HL-60/S4 treated with retinoic acid at 250 ng/mL for 4 days and 3 days (cell line): ENCODE data around the gene OR2T33.
"Not testable (repeated sequence)": the region's sequence is repeated elsewhere in the genome, so short reads cannot be mapped to it uniquely, and the experiment has no call there.

Source experiments
- in situ Hi-C: fragments of 300-500 bp; cut with MboI; formaldehyde crosslinking; loops from 2 replicates; pipeline ENCODE4 v1.7.0; 2022; ENCODE audit warnings: low sequenced_read_pairs

The OR2T33 gene, protein sequence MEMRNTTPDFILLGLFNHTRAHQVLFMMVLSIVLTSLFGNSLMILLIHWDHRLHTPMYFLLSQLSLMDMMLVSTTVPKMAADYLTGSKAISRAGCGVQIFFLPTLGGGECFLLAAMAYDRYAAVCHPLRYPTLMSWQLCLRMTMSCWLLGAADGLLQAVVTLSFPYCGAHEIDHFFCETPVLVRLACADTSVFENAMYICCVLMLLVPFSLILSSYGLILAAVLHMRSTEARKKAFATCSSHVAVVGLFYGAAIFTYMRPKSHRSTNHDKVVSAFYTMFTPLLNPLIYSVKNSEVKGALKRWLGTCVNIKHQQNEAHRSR

GRCh38 chr1:248277876-248278275, at the start of gene OR2T33:
TSS of gene OR2T33 (minus strand) at chr1:248277976. CDS start at chr1:248273814, 4,162 bp downstream.
- in situ Hi-C loops, result no loop called here

DNA sequence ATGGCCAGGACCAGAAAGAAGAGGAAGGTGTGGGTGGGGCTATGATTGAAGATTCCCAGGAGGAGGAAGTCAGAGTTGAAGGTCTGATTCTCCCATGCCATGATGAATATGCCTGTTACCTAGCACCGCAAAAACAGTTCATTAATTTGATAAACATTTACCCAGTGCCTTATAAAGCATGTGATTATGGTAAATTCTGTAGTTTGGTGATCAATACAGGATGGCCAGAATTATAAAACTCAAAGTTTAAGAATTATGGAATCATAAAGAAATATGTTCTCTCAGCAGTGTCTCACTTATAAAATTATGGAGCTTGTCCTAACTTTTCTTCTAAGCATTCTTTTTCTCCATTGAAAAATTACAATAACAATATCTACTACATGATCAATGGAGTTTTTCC, 46.7 kb upstream of the OR2T33 start, which contains the start of gene OR2M7:
OR2M7 (minus strand) TSS at position 101 of the 400 bp plus-strand sequence; CDS start at position 101, 0 bp downstream.
- in situ Hi-C loops, result no loop called here

DNA sequence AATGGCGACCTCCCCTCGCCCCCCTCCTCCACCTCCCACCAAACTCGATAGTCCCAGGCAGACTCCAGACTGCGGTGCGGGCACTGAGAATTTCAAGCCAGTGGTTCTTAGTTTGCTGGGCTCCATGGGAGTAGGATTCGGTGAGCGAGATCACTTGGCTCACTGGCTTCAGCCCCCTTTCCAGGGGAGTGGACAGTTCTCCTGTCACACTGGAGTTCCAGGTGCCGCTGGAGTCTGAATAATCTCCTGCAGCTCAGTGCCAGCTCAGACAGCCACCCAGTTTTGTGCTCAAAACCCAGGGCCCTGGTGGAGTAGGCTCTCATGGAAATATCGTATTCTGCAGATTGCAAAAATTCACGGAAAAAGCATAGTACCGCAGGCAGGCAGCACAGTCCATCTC, 39.0 kb upstream of the OR2T33 start:
- in situ Hi-C loops, result no loop called here

DNA sequence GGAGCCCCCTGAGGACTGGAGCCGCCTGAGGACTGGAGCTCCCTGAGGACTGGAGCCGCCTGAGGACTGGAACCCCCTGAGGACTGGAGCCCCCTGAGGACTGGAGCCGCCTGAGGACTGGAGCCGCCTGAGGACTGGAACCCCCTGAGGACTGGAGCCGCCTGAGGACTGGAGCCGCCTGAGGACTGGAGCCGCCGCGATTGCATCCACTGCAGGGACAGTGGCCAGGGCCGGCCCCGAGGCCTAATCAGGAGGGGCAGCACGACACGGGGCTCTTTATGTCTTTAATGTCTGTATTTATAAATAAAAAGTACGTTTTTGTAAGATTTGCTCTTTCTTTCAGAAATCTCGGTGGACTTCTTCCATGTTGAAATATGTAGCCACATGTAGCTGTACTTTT, 29.0 kb upstream of the OR2T33 start:
- in situ Hi-C loops, result not testable (repeated sequence)

DNA sequence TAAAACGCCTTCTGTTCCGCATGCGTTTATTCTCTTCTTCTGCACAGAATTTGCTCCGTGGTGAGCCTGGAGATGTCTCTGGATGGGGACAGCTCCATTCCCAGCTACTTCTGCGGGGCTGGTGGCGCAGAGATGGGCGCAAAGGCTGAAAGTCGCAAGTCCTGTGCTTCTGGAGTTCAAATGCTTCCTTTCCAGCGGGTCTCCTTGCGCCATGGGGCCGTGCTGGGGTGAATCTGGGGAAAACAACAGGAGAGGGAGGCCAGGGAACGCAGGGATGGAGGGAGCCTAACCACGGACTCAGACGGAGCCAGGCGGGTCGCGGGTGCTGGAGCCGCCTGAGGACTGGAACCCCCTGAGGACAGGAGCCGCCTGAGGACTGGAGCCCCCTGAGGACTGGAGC, 28.3 kb upstream of the OR2T33 start:
- in situ Hi-C loops, result no loop called here

- in situ Hi-C loops, result not testable (repeated sequence)
These were observed 27.9 kb upstream of the OR2T33 start for GRCh38 chr1:248305672-248306071.

- in situ Hi-C loops, result no loop called here
These were observed 25.5 kb upstream of the OR2T33 start, which contains the start of gene OR2T12 for GRCh38 chr1:248303324-248303723. TSS of gene OR2T12 (minus strand) at chr1:248303424. CDS start at chr1:248295578, 7,846 bp downstream.

- in situ Hi-C loops, result no loop called here
These were observed 10.6 kb upstream of the OR2T33 start for GRCh38 chr1:248288391-248288790.

GRCh38 chr1:248273225-248273624, 4.6 kb downstream of the OR2T33 start:
- in situ Hi-C loops, result not testable (repeated sequence)

DNA sequence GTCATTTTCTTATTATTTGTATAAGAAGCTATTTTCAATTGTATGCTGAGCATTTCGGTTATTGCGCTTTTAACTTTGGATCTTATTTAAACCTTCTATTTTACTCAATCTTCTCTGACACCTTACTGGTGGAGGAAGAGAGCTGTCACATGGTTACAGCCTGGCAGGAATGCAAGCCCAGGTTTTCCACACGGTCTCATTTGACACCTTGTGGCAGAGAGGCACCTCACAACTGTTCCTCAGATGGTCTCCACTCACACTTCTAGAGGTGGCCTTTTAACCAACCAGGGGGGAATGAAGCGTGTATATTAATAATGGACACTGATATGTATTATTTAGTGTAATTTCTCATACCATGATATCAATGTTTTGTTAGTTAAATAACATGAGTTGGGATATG, 9.6 kb downstream of the OR2T33 start:
- in situ Hi-C loops, result no loop called here

DNA sequence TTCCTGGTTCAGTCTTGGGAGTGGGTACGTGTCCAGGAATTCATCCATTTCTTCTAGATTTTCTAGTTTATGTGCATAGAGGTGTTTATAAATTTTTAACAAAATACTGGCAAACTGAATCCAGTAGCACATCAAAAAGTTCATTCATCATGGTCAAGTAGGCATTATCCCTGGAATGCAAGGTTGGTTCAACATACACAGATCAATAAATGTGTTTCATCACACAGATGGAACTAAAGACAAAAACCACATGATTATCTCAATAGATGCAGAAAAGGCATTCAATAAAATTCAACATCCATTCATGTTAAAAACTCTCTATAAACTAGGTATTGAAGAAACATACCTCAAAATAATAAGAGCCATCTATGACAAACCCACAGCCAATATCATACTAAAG, 18.5 kb downstream of the OR2T33 start:
- in situ Hi-C loops, result not testable (repeated sequence)

DNA sequence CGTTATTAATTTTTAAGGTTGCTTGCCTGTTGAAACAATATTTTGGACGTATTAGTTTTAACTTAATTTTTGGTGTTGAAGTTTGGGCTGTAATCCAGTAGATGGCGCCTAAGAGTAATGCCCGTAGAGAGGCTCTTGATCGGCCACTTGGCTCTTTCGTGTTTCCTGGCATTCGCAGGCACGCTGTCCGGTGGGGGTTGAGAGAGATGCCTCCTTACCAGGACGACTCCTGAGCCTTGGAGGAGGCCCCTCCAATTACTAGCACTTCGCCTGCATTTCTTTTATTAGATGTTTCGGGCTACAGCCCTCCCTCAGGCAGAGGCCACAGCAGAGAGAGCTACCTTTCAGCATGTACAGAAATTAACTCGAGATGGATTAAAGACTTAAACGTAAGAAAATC, 34.6 kb downstream of the OR2T33 start:
- in situ Hi-C loops, result no loop called here

DNA sequence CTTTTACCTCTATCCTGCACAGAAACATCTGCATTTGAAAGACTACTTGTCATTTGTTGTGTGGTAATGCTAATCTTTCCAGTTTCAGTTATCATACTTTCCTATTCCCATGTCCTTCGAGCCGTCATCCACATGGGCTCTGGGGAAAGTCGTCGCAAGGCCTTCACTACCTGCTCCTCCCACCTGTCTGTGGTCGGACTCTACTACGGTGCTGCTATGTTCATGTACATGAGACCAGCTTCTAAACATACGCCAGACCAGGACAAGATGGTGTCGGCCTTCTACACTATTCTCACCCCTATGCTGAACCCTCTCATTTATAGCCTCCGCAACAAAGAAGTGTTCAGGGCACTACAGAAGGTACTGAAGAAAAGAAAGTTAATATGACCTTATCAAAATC, 38.3 kb downstream of the OR2T33 start:
- in situ Hi-C loops, result no loop called here

DNA sequence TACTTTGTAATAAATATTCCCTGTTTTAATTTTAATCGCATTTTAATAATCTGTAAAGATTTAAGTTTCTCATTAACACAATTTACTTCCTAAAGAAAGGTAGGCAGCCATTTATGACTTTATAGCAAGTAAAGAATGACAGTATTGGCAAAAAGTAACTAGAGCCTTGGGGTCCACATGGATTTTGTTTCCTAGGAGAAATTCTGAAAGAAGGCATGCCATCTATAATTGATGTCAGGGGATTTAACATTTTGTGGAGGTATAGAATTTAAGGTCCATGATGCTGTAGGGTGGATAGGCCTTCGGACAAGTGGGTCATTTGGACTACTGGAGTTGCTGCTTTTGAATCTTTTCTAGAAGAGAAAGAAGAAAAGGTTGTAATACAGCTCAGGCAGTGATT, 46.7 kb downstream of the OR2T33 start, which contains the start of gene OR2M4:
OR2M4 (plus strand) TSS at position 301 of the 400 bp plus-strand sequence. CDS start 7,512 bp downstream, outside the sequence.
- in situ Hi-C loops, result no loop called here

DNA sequence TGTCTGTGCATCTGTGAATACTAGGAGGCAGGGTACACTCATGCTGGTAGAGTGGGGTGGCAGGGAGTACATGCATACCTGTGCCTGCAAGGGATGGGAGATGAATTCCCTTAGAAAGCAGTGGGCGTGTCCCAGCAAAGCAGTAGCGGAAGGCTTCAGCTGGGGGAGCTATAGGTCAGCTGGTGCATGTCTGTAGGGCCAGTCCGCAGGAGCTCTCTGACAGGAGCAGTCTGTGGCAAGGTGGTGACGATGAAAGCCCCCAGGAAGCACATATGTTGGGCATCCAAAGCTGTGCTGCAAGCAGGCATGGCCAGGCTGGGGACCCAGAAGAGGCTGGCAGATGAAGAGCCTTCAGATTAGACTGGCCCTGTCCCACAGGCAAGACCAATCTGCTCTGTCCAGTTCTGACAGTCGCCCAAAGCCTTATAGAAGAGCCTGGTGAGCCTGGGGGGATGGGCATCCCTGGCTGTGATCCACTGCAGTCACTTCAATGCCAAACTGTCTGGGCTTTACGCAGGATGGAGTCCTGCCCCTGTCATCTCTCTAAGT, 48.3 kb downstream of the OR2T33 start:
- in situ Hi-C loops, result no loop called here

DNA sequence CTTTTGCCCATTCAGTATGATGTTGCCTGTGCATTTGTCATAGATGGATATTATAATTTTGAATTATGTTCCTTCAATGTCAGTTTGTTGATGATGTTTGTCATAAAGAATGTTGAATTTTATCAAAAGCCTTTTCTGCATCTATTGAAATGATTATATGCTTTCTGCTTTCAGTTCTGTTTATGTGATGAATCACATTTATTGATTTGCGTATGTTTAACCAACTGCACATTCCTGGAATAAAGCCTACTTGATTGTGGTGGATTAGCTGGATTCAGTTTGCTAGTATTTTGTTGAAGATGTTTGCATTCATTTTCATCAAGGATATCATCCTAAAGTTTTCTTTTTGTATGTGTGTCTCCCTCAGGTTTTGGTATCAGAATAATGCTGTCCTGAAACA, 52.2 kb downstream of the OR2T33 start:
- in situ Hi-C loops, result no loop called here
